HG02938 (cell line): ENCODE results near the gene LRP10.
"Not testable (repeated sequence)": the region's sequence is repeated elsewhere in the genome, so short reads cannot be mapped to it uniquely, and the experiment has no call there.

ENCODE experiments used
- ATAC-seq: cut with Tn5 transposase; IDR thresholded peaks from one replicate; pipeline ENCODE4 v1.9.1; 2021; ENCODE audit warnings: mild to moderate bottlenecking, moderate library complexity; ENCODE audit not compliant: unreplicated experiment

LRP10 gene

GRCh38 chr14:22908601-22909000, 37.1 kb downstream of the LRP10 start:
- no peak for ATAC-seq

DNA sequence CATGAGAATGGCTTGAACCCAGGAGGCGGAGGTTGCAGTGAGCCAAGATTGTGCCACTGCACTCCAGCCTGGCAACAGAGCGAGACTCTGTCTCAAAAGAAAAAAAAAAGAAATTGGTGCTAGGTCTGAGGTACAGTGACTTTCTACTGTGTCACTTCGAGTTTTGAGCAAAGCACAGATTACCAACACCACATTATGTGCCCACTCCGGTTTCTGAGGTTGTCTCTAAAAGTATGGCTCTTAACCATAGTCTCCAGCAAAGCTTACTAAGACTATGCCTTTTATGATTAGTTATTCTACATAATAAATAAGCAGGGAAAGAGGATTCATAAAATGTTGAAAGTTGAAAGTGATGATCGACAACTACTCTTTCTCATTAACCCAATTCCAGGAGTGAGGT, 39.4 kb downstream of the LRP10 start:
- no peak for ATAC-seq

GRCh38 chr14:22914836-22915235, 43.3 kb downstream of the LRP10 start:
- ATAC-seq, result not testable (repeated sequence)

DNA sequence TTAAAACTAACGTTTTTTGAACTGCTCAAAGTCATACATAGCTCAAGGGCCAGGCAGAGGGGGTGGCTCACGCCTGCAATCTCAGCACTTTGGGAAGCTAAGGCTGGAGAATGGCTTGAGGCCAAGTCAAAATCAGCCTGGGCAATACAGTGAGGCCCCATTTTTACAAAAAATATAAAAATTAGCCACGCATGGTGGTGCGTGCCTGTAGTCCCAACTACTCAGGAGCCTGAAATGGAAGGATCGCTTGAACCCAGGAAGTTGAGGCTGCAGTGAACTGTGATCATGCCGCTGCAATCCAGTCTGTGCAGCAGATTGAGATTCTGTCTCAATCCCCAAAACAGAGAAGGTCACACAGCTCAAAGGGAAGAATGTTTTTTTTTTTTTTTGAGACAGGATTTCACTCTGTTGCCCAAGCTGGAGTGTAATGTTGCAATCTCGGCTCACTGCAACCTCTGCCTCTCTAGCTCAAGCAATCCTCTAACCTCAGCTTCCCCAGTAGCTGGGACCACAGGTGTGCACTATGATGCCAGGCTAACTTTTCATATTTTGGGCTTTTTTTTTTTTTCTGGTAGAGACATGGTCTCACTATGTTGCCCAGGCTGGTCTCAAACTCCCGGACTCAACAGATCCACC, 44.5 kb downstream of the LRP10 start:
- ATAC-seq, result no peak

DNA sequence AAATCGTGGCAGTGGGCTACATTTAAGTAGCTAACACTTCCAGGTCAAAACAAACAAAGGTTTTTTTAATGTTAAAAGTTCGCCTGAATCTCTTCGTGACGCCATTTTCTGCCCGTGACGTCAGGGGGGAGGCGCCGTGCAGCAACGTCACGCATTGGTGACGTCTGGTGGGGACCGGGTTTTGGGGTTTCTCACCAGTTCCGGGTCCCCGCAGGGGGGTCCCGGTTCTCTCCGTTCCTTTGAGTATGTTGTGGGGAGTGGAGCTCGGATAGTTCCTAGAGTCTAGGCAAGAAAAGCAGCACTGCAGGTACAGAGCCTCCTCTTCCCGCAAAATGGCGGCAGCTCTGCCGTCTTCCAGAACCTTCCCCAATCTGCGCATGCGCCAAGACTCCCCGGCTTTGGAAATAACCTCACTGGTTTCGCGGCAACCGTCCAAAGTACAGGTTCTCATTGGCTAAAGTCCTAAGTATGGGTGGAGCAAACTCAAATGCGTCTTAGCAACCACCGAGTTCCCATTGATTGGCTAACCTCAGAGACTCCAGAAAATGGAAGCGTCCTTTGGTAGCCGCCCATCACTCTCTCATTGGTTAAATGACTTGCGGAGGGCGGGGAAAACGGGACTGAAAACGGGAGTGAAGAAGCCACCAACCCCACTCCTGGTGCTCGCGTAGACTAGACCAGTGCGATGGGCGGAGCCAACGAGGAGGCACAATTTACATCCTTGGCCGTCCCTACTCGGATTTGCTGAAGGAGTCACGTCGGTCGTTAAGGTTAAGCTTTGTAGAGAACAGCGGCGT, 47.5 kb downstream of the LRP10 start, which contains the start of gene RBM23:
Gene RBM23, minus strand, starts transcription at position 346 of the 797 bp plus-strand sequence.
- peak; percentile 86 for ATAC-seq

DNA sequence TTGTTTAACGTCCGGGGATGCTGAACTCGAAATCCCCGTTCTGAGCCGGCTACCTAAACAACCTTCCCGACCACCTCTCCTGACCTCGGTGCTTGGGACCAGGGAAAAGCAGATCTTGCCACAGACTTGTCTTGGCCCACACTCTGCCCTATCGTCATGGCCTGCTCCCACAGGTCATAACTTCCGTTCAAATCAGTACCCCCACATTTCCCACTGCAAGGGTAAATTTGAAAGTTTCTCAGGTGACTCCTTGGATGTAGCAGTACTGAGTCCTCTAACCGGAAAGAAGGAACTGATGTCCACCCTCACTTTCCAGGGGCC, 48.0 kb downstream of the LRP10 start:
- ATAC-seq, result peak; percentile 9

GRCh38 chr14:22920697-22921096, 49.2 kb downstream of the LRP10 start:
- no peak for ATAC-seq

- no peak for ATAC-seq
These were observed 50.8 kb downstream of the LRP10 start for GRCh38 chr14:22922294-22922693.

GRCh38 chr14:22923746-22924145, 52.2 kb downstream of the LRP10 start:
- ATAC-seq, result no peak

DNA sequence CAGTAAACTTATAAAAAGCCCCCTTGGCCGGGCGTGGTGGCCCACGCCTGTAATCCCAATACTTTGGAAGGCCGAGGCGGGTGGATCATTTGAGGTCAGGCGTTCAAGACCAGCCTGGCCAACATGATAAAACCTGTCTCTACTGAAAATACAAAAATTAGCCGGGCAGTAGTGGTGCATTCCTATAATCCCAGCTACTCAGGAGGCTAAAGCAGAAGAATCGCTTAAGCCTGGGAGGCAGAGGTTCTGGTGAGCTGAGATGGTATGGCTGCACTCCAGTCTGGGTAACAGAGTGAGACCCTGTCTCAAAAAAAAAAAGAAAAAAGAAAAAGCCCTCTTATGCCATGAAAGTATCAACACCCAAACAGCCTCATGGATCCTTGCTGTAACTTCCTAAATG, 54.0 kb downstream of the LRP10 start:
- no peak for ATAC-seq

DNA sequence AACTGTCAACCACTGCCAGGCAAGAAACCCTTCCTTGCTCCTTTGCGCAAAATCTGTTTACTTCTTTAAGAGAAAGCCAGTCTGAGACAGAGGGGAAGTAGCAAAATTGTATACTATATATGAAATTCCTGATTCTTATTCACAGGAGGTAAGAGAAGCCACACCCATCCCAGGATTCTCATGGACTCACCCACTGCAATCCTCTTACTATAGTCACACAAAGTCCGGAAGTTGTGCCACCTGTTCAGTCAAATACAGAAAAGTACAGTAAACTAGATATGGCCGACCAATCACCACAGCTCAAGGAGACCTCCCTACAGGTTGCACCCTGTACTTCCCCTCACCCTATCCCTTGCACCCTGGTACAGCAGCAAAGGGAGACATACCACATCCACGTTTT, 54.8 kb downstream of the LRP10 start:
- no peak for ATAC-seq

DNA sequence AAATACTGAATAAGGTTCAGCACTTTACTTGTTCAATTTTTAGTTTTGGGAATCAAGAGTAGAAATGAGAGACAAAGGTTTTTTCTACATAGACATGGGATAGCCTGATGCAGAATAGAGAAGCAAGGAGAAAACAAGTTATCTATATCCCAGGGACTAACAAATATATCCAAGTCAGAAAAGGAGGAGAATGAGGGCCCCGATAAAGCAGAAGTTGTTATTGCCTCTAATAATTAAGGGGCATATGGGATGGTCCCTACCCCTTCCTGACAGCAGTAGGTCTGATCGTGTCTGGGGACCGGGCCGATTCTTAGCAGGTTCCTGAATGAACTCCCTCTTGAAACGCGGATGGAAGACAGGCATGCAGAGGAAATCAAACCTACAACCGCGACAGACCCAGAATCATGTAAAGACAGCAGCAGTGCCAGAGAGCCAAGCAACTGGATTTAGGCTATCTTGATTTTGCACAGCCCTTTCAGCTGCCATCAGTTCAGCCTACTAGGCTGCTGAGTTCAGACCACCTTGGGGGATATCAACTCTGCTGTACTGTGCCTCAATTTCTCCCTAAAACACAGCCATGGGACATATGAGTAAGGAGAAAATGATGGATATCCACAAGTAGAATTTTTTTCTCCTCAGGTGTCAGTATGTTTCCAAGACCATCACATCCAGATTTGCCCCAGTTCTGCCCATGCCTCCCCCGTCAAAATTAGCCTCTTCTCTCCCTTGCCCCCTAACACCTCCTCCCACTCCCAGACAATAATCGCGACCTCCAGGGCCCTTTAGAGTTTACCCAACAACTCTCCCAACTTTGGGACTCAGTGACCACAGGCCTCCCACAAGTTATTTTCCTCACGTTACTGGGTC, 56.9 kb downstream of the LRP10 start:
- no peak for ATAC-seq

- ATAC-seq, result peak; percentile 94
These were observed 57.8 kb downstream of the LRP10 start, which contains the start of gene PRMT5 for GRCh38 chr14:22929104-22929960. PRMT5 (minus strand) TSS chr14:22929376; CDS start chr14:22929361, 15 bp downstream.

- ATAC-seq, result no peak
These were observed 58.4 kb downstream of the LRP10 start for GRCh38 chr14:22929961-22930364.
